Stomach (tissue), 4 donors: Measurements from ENCODE around the gene ZMYND8.

Source experiments
- EP300 ChIP-seq: sonication (generic); formaldehyde crosslinking; IDR thresholded peaks from one replicate; pipeline ENCODE4 v1.6.1; 2017; ENCODE audit warnings: antibody characterized with exemption
- POLR2A ChIP-seq, 4 donors: fragments of 450-650 bp; IDR thresholded peaks; one replicate each; pipeline ENCODE4 v1.6.1; 2016; ENCODE audit warnings: antibody characterized with exemption in 4 of 4, control low read depth in 2 of 4, mild to moderate bottlenecking in 1 of 4, moderate library complexity in 1 of 4
- POLR2AphosphoS5 ChIP-seq, 3 donors: sonication (generic); formaldehyde crosslinking; IDR thresholded peaks; one replicate each; pipeline ENCODE4 v1.6.1; 2016; ENCODE audit warnings: antibody characterized with exemption in 3 of 3
- TF ChIP-seq, protein P1 (sequence below), 7 experiments: fragments of 450-650 bp in 4 of 7; fragments of 200-600 bp in 3 of 7; sonication (generic) in 3 of 7; IDR thresholded peaks; one replicate each; pipeline ENCODE4 v1.5.1; 2016 to 2019; ENCODE audit warnings: antibody characterized with exemption in 7 of 7, control low read depth in 2 of 7, mild to moderate bottlenecking in 1 of 7

DNA sequence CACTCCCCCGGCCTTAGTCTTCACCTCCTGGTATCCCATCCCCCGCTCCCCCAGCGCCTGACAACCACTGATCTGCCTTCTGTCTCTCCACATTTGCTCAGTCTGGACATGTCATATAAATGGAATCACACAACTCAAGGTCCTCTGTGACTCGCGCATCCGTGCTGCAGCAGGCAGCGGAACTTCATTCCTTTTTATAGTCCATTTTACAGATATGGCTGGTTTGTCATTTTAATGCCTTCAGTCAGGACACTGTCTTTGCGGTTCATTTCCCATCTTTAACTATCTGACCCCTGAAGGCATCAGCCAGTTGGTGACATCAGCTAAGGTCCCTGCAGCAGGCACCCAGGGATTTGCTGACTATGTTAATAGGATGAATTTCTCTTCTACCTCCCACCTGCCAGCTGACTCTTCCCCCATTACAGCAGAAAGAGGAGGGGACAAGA, 125.7 kb downstream of the ZMYND8 start:
- TF ChIP-seq, protein P1, sequence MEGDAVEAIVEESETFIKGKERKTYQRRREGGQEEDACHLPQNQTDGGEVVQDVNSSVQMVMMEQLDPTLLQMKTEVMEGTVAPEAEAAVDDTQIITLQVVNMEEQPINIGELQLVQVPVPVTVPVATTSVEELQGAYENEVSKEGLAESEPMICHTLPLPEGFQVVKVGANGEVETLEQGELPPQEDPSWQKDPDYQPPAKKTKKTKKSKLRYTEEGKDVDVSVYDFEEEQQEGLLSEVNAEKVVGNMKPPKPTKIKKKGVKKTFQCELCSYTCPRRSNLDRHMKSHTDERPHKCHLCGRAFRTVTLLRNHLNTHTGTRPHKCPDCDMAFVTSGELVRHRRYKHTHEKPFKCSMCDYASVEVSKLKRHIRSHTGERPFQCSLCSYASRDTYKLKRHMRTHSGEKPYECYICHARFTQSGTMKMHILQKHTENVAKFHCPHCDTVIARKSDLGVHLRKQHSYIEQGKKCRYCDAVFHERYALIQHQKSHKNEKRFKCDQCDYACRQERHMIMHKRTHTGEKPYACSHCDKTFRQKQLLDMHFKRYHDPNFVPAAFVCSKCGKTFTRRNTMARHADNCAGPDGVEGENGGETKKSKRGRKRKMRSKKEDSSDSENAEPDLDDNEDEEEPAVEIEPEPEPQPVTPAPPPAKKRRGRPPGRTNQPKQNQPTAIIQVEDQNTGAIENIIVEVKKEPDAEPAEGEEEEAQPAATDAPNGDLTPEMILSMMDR (IDR thresholded peaks at IDR 0.05) = no peak
- TF ChIP-seq POLR2AphosphoS5 (IDR thresholded peaks at IDR 0.05) (no peak), EP300 (no peak), POLR2A (IDR thresholded peaks at IDR 0.05) (no peak)
